Measurements from ENCODE around the gene OBSCN. TPM values are rescaled to one million over a fixed set of nuclear protein-coding genes. Genes with fewer than 3 reads are reported as not detected.
A peak's percentile ranks its signal among the peaks of the same experiment; 100 is the strongest.

Gene OBSCN
- total and polyA plus RNA-seq, 2 donors (not counting 3 experiments of a cell fraction or from before 2014, with no cell fraction given) = 1.5 to 2.9 TPM

DNA sequence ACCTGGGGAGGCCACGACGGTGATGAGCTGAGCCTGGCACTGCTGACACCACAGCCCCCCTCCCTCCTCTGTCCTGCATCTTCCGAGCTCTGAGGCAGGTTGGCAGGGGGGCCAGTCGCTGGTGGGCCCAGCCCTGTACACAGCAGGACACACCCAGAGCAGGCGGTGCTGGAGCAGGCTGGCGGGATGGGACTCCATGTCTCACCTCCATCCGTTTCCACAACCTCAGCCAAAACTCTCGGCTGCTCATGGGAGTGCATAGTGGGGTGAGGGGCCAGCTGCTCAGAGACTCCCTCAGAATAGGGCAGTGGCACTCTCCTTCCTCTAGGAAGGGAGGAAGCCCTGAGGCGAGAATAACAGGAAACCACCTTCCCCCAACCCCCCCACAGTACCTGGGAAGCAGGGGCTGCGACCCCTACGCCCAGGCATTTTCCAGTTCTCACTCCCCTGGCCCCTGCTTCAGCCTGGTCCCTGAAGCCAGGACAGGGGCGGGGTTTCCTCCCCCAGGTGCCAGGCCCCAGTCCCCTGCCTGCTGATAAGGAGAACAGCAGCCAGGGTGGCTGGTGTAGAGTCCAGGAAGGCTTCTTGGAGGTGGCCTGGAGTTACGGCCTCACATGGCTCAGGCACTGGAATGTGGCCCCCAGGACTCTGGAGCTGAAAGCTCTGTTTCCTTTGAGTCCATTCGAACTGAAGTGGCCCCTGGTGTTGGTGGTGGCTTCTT lies 45.4 kb upstream of the OBSCN start:
- H3K4me3 ChIP-seq (replicated peaks in 1 of 3; ENCODE audit: insufficient read depth in 1 of 3, low read depth in 1 of 3, low read length in 3 of 3) = no peak overlapping the region
- peak overlapping the region; percentile 9 for H3K4me2 ChIP-seq (ENCODE audit: insufficient read depth, low read length)
- peak overlapping the region; percentile 25 for H2AFZ ChIP-seq (ENCODE audit: low read depth, low read length)
- dilution Hi-C loops (cut with MboI; ENCODE audit: extremely low pct_ligation_motif_present, low sequenced_read_pairs) = no loop called here
- TF ChIP-seq, protein P1, sequence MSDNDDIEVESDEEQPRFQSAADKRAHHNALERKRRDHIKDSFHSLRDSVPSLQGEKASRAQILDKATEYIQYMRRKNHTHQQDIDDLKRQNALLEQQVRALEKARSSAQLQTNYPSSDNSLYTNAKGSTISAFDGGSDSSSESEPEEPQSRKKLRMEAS (IDR thresholded peaks at IDR 0.05; ENCODE audit: insufficient read depth, insufficient read length) = no peak
- TF ChIP-seq, protein P2, sequence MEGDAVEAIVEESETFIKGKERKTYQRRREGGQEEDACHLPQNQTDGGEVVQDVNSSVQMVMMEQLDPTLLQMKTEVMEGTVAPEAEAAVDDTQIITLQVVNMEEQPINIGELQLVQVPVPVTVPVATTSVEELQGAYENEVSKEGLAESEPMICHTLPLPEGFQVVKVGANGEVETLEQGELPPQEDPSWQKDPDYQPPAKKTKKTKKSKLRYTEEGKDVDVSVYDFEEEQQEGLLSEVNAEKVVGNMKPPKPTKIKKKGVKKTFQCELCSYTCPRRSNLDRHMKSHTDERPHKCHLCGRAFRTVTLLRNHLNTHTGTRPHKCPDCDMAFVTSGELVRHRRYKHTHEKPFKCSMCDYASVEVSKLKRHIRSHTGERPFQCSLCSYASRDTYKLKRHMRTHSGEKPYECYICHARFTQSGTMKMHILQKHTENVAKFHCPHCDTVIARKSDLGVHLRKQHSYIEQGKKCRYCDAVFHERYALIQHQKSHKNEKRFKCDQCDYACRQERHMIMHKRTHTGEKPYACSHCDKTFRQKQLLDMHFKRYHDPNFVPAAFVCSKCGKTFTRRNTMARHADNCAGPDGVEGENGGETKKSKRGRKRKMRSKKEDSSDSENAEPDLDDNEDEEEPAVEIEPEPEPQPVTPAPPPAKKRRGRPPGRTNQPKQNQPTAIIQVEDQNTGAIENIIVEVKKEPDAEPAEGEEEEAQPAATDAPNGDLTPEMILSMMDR (IDR thresholded peaks at IDR 0.05; ENCODE audit: extremely low read depth in 1 of 2, insufficient read depth in 1 of 2, low read depth in 1 of 2, low read length in 2 of 2) = peak in 1 of 2 donors; percentile 14
- TF ChIP-seq GATA2 (IDR thresholded peaks at IDR 0.05; ENCODE audit: insufficient read depth, insufficient read length, low read depth, low read length) (no peak), EZH2 (IDR thresholded peaks at IDR 0.05; ENCODE audit: borderline replicate concordance, low read depth, low read length, severe bottlenecking) (no peak), POLR2AphosphoS5 (IDR thresholded peaks at IDR 0.05; ENCODE audit: insufficient read depth, low read depth, low read length) (no peak)
- FAIRE-seq (peak; percentile 70), DNase-seq (ENCODE audit: low read depth, low spot score) (peak; percentile 45)
- POLR2A ChIA-PET = no interaction called here
- peaks cover 29% of the 10 kb centered on the region for H3K4me1 ChIP-seq (ENCODE audit: control insufficient read depth, extremely low read depth, insufficient read depth, low read length)
- H3K9me3 ChIP-seq (replicated peaks; ENCODE audit: control insufficient read depth, insufficient read depth, low read length) = no peaks in the 10 kb centered on the region
- H3K9ac ChIP-seq (replicated peaks; ENCODE audit: extremely low read depth, insufficient read depth, low read length) = peak overlapping the region; percentile 17
- no peaks in the 10 kb centered on the region for H4K20me1 ChIP-seq (replicated peaks; ENCODE audit: control insufficient read depth, extremely low read depth, insufficient read depth, low read length)
- intact Hi-C loops (cut with micrococcal nuclease) = loop anchor here (1.0 to 10.0 kb wide), 2 partner anchors 14 to 378 kb away; no protein-coding TSS in a partner anchor
- no peaks in the 10 kb centered on the region for H3K36me3 ChIP-seq (ENCODE audit: control insufficient read depth in 2 of 2, extremely low read depth in 1 of 2, insufficient read depth in 2 of 2, low read length in 2 of 2)
- CTCF ChIA-PET = interaction anchor here (1.0 to 1.2 kb wide), 4 partner anchors 12 to 163 kb away, joined by 3 to 5 read pairs (median 4); partner anchors contain the start of gene GUK1
- BruUV-seq (replicated peaks) = no TSS peak
- H3K27me3 ChIP-seq (ENCODE audit: control insufficient read depth in 2 of 2, insufficient read depth in 2 of 2, low read length in 2 of 2) = no peaks in the 10 kb centered on the region
- no peaks in the 10 kb centered on the region for H3K9me1 ChIP-seq (replicated peaks; ENCODE audit: control insufficient read depth, extremely low read depth, insufficient read depth, low read length)
- peaks cover 8% of the 10 kb centered on the region for H3K79me2 ChIP-seq (ENCODE audit: control insufficient read depth, insufficient read depth, low read length)
- peak overlapping the region; percentile 51 for H3K27ac ChIP-seq (ENCODE audit: insufficient read depth, low read depth, low read length)
